ENCODE results near the gene MKI67. TPM values are rescaled to one million over a fixed set of nuclear protein-coding genes. Genes with fewer than 3 reads are reported as not detected.
"Not testable (repeated sequence)": the region's sequence is repeated elsewhere in the genome, so short reads cannot be mapped to it uniquely, and the experiment has no call there.

MKI67 gene
- total and polyA plus RNA-seq, 9 of the 15 experiments (the other 6 are each of a cell fraction or from before 2014, with no cell fraction given), result 11.8 to 86.5 (median 36.0) TPM

DNA sequence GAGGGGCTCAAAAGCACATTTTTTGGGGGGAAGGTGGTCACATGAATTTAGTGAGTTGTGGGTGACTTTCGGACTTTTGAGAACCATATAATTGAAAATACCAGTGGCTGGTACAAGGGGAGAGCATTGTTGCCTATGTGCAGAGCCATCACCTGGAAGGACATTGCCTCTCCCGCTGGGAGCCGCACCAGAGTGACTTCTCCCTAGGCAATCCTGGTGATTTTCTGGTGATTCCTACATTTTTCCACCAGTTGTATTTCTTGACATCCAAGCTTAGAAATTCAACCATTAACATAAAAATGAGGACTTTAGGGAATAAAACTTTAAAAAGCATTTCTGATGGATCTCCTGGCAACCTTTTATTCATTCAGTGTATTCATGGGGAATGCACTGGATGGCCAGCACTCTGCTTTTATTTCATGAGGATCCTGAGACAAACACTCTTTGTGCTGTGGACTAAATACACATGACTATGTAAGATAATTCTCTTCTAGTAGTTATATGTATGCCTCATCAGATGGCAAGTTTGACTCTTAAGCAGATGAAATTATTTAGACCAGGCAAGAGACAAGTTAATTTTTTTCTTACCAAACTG lies 41.8 kb upstream of the MKI67 start:
- Histone ChIP-seq H3K9me3 (replicated peaks; ENCODE audit: control insufficient read depth, insufficient read depth, low read depth, low read length) (no peaks in the 10 kb centered on the region), H3K4me3 (no peak overlapping the region), H3K79me2 (ENCODE audit: control insufficient read depth, insufficient read depth, low read length) (no peaks in the 10 kb centered on the region), H3K27ac (ENCODE audit: extremely low read depth, low read depth, low read length) (no peak overlapping the region), H3K4me1 (replicated peaks in 1 of 2; ENCODE audit: control insufficient read depth in 2 of 2, insufficient read depth in 2 of 2, low read length in 2 of 2) (no peaks in the 10 kb centered on the region), H3K9ac (ENCODE audit: insufficient read depth in 1 of 2, low read depth in 2 of 2, low read length in 2 of 2) (no peak overlapping the region), H3K36me3 (ENCODE audit: control insufficient read depth, insufficient read depth, low read length) (no peaks in the 10 kb centered on the region), H4K20me1 (replicated peaks; ENCODE audit: control insufficient read depth, insufficient read depth, low read length) (no peaks in the 10 kb centered on the region), H3K9me1 (ENCODE audit: control insufficient read depth, insufficient read depth, low read length) (no peaks in the 10 kb centered on the region), H3K4me2 (ENCODE audit: insufficient read depth, low read length) (no peak overlapping the region), H3K27me3 (ENCODE audit: control insufficient read depth in 2 of 2, insufficient read depth in 2 of 2, low read length in 2 of 2) (no peaks in the 10 kb centered on the region), H2AFZ (ENCODE audit: low read depth, low read length) (no peak overlapping the region)
- ChIA-PET CTCF (ENCODE audit: low intra/inter-chr PET ratio) (no interaction called here), POLR2A (no interaction called here)
- FAIRE-seq (no peak), DNase-seq (ENCODE audit: extremely low read depth in 1 of 4, low spot score in 3 of 4) (no peak), ATAC-seq (no peak)
- in situ Hi-C loops (cut with MboI) (no loop called here), intact Hi-C loops (cut with micrococcal nuclease) (no loop called here)
- BruUV-seq (replicated peaks), result no TSS peak
- no peak for TF ChIP-seq MAFK (IDR thresholded peaks at IDR 0.05; ENCODE audit: low read length)
- TF ChIP-seq, protein P1, sequence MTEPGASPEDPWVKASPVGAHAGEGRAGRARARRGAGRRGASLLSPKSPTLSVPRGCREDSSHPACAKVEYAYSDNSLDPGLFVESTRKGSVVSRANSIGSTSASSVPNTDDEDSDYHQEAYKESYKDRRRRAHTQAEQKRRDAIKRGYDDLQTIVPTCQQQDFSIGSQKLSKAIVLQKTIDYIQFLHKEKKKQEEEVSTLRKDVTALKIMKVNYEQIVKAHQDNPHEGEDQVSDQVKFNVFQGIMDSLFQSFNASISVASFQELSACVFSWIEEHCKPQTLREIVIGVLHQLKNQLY (CRISPR knock-in tag; conservative IDR thresholded peaks at IDR 0.05), result no peak
- TF ChIP-seq, protein P2, sequence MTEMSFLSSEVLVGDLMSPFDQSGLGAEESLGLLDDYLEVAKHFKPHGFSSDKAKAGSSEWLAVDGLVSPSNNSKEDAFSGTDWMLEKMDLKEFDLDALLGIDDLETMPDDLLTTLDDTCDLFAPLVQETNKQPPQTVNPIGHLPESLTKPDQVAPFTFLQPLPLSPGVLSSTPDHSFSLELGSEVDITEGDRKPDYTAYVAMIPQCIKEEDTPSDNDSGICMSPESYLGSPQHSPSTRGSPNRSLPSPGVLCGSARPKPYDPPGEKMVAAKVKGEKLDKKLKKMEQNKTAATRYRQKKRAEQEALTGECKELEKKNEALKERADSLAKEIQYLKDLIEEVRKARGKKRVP (CRISPR knock-in tag; IDR thresholded peaks at IDR 0.05), result no peak
- TF ChIP-seq, protein P3, sequence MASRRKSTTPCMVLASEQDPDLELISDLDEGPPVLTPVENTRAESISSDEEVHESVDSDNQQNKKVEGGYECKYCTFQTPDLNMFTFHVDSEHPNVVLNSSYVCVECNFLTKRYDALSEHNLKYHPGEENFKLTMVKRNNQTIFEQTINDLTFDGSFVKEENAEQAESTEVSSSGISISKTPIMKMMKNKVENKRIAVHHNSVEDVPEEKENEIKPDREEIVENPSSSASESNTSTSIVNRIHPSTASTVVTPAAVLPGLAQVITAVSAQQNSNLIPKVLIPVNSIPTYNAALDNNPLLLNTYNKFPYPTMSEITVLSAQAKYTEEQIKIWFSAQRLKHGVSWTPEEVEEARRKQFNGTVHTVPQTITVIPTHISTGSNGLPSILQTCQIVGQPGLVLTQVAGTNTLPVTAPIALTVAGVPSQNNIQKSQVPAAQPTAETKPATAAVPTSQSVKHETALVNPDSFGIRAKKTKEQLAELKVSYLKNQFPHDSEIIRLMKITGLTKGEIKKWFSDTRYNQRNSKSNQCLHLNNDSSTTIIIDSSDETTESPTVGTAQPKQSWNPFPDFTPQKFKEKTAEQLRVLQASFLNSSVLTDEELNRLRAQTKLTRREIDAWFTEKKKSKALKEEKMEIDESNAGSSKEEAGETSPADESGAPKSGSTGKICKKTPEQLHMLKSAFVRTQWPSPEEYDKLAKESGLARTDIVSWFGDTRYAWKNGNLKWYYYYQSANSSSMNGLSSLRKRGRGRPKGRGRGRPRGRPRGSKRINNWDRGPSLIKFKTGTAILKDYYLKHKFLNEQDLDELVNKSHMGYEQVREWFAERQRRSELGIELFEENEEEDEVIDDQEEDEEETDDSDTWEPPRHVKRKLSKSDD (conservative IDR thresholded peaks at IDR 0.05; ENCODE audit: low read length), result no peak
- TF ChIP-seq ZNF778 (CRISPR knock-in tag; IDR thresholded peaks at IDR 0.05), result no peak
- no peak for TF ChIP-seq NFATC3 (IDR thresholded peaks at IDR 0.05)
- TF ChIP-seq ERF (CRISPR knock-in tag; IDR thresholded peaks at IDR 0.05), result no peak
- TF ChIP-seq TBP (optimal IDR thresholded peaks at IDR 0.05; ENCODE audit: low read depth, low read length), result no peak
- no peak for TF ChIP-seq TAF7 (tag; IDR thresholded peaks at IDR 0.05)
- WGBS (ENCODE audit: insufficient coverage, low coverage, missing lambda C conversion rate), result 0% methylated on average over 2 of the region's 3 CpGs

DNA sequence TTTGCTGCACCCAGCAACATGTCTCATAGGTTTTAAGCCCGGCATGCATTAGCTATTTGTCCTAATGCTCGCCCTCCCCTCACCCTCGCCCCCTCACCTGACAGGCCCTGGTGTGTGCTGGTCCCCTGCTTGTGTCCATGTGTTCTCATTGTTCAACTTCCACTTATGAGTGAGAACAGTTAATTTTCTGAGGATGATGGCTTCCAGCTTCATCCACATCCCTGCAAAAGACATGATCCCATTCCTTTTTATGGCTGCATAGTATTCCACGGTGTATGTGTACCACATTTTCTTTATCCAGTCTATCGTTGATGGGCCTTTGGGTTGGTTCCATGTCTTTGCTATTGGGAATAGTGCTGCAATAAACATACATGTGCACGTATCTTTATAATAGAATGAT lies 40.9 kb upstream of the MKI67 start:
- FAIRE-seq; H3K79me2 ChIP-seq (ENCODE audit: control insufficient read depth, insufficient read depth, low read length); ATAC-seq; H2AFZ ChIP-seq (ENCODE audit: low read depth, low read length); H3K9ac ChIP-seq (ENCODE audit: insufficient read depth in 1 of 2, low read depth in 2 of 2, low read length in 2 of 2); H3K4me3 ChIP-seq; H3K27ac ChIP-seq (ENCODE audit: extremely low read depth, low read depth, low read length); H3K4me1 ChIP-seq (replicated peaks in 1 of 2; ENCODE audit: control insufficient read depth in 2 of 2, insufficient read depth in 2 of 2, low read length in 2 of 2); BruUV-seq (replicated peaks); H4K20me1 ChIP-seq (replicated peaks; ENCODE audit: control insufficient read depth, insufficient read depth, low read length); in situ Hi-C loops (cut with MboI); H3K9me1 ChIP-seq (ENCODE audit: control insufficient read depth, insufficient read depth, low read length); intact Hi-C loops (cut with micrococcal nuclease); DNase-seq (ENCODE audit: extremely low read depth in 1 of 4, low spot score in 3 of 4); CTCF ChIA-PET (ENCODE audit: low intra/inter-chr PET ratio); H3K9me3 ChIP-seq (replicated peaks; ENCODE audit: control insufficient read depth, insufficient read depth, low read depth, low read length); POLR2A ChIA-PET; H3K4me2 ChIP-seq (ENCODE audit: insufficient read depth, low read length); H3K27me3 ChIP-seq (ENCODE audit: control insufficient read depth in 2 of 2, insufficient read depth in 2 of 2, low read length in 2 of 2); H3K36me3 ChIP-seq (ENCODE audit: control insufficient read depth, insufficient read depth, low read length): not testable (repeated sequence)
- 4% methylated on average over 6 of the region's 6 CpGs for WGBS (ENCODE audit: insufficient coverage, low coverage, missing lambda C conversion rate)

Measured in K562 (cell line).